PC-9 (cell line): Measurements from ENCODE around the gene EPB41L5.

ENCODE experiments used
- CTCF ChIP-seq: fragments of 200-600 bp; sonication (generic); conservative IDR thresholded peaks from 2 replicates; pipeline ENCODE4 v1.6.1; 2017; ENCODE audit warnings: mixed run types, antibody characterized with exemption, mild to moderate bottlenecking, moderate library complexity
- EZH2 ChIP-seq: fragments of 200-600 bp; sonication (generic); IDR thresholded peaks from 2 replicates; pipeline ENCODE4 v1.8.0; 2017; ENCODE audit warnings: antibody characterized with exemption, low read depth

GRCh38 chr2:120177001-120177621, 164.2 kb downstream of the EPB41L5 start:
- TF ChIP-seq CTCF = no peak
- TF ChIP-seq EZH2 = no peak
